DND-41 (cell line): ENCODE results near the gene ZNF841.

Source experiments
- CTCF ChIP-seq: IDR thresholded peaks from 2 replicates; pipeline ENCODE4 v1.5.1; 2012; ENCODE audit warnings: borderline replicate concordance, low read length, moderate library complexity, mild to moderate bottlenecking; ENCODE audit not compliant: poor library complexity, severe bottlenecking; ENCODE audit errors: extremely low read depth
- EZH2 ChIP-seq: IDR thresholded peaks from 3 replicates; pipeline ENCODE4 v1.6.1; 2012; ENCODE audit warnings: borderline replicate concordance, low read depth, mild to moderate bottlenecking, moderate library complexity, low read length, inconsistent platforms; ENCODE audit not compliant: severe bottlenecking

GRCh38 chr19:52086481-52086880, 9.1 kb downstream of the ZNF841 start:
- TF ChIP-seq CTCF (no peak), EZH2 (no peak)
